ENCODE results near the gene RGS12.

Gene RGS12, protein sequence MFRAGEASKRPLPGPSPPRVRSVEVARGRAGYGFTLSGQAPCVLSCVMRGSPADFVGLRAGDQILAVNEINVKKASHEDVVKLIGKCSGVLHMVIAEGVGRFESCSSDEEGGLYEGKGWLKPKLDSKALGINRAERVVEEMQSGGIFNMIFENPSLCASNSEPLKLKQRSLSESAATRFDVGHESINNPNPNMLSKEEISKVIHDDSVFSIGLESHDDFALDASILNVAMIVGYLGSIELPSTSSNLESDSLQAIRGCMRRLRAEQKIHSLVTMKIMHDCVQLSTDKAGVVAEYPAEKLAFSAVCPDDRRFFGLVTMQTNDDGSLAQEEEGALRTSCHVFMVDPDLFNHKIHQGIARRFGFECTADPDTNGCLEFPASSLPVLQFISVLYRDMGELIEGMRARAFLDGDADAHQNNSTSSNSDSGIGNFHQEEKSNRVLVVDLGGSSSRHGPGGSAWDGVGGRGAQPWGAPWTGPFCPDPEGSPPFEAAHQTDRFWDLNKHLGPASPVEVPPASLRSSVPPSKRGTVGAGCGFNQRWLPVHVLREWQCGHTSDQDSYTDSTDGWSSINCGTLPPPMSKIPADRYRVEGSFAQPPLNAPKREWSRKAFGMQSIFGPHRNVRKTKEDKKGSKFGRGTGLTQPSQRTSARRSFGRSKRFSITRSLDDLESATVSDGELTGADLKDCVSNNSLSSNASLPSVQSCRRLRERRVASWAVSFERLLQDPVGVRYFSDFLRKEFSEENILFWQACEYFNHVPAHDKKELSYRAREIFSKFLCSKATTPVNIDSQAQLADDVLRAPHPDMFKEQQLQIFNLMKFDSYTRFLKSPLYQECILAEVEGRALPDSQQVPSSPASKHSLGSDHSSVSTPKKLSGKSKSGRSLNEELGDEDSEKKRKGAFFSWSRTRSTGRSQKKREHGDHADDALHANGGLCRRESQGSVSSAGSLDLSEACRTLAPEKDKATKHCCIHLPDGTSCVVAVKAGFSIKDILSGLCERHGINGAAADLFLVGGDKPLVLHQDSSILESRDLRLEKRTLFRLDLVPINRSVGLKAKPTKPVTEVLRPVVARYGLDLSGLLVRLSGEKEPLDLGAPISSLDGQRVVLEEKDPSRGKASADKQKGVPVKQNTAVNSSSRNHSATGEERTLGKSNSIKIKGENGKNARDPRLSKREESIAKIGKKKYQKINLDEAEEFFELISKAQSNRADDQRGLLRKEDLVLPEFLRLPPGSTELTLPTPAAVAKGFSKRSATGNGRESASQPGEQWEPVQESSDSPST (N-terminal part only)

DNA sequence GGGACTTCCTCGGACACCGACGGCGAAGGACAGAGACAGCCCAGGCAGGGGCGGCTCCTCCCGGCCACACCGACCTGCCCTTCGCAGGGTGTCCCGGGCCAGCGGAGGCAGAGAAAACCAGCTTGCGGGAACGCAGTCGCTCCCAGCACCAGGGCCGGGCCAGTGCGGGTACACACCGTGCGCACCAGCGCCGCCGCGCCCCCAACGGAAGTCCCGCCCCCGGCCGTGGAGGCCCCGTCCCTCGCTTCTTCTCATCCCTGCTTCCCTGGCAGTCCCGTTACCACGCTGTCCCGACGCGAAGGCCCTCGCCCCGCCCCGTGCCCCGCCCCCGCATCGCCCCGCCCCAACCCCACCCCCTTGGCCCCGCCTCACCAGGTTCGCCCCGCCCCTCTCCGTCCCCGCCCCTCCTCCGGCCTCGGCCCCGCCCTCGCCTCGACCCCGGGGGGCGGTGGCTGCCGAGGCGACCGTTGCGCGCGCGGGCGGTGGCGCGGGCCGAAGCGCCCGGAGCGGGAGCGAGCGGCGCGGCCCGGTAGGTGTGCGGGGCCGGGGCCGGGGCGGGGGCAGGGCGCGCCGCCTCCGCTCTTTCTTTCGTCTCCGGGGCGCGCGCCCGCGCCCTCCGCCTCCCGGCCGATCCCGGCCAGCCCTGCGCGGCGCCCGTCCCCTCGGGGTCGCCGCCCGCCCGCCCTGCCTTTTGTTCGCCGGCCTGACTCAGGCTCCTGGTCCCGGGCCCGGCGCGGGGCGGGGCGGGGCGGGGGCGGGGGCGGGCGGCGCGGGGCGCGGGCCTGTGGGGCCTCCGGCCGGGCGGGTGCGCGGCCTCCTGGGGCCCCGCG is at the start of gene RGS12:
RGS12 (plus strand) TSS at position 451 of the 830 bp plus-strand sequence. CDS start 23,150 bp downstream, outside the sequence.
- DNase-seq (ENCODE audit: extremely low read depth in 1 of 2, low read depth in 1 of 2), result peak; percentile 78 to 83

DNA sequence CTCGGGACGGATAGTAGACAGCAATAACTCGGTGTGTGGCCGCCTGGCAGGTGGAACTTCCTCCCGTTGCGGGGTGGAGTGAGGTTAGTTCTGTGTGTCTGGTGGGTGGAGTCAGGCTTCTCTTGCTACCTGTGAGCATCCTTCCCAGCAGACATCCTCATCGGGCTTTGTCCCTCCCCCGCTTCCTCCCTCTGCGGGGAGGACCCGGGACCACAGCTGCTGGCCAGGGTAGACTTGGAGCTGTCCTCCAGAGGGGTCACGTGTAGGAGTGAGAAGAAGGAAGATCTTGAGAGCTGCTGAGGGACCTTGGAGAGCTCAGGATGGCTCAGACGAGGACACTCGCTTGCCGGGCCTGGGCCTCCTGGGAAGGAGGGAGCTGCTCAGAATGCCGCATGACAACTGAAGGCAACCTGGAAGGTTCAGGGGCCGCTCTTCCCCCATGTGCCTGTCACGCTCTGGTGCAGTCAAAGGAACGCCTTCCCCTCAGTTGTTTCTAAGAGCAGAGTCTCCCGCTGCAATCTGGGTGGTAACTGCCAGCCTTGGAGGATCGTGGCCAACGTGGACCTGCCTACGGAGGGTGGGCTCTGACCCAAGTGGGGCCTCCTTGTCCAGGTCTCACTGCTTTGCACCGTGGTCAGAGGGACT is 49.6 kb upstream of the RGS12 start:
- DNase-seq (ENCODE audit: extremely low read depth in 1 of 2, low read depth in 1 of 2), result no peak

DNA sequence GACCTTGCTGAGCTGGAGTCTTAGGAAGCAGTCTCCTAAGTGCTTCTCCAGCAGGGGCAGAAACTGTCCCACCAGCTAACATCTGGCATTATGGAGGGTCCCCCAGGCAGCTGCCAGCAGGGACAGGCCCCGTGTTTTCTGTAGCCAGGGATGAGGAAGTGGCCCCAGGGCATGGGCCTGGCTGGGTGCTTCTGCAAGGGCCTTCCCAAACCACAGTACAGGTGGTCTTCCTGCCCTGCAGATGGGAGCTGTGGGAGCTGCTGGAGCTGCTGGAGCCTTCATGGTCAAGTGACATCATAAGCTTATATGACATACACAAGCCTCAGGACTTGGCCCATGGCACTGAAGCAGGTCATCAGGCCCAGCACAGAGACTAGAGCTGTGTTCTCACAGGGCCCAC is 48.8 kb upstream of the RGS12 start:
- no peak for DNase-seq (ENCODE audit: extremely low read depth in 1 of 2, low read depth in 1 of 2)

DNA sequence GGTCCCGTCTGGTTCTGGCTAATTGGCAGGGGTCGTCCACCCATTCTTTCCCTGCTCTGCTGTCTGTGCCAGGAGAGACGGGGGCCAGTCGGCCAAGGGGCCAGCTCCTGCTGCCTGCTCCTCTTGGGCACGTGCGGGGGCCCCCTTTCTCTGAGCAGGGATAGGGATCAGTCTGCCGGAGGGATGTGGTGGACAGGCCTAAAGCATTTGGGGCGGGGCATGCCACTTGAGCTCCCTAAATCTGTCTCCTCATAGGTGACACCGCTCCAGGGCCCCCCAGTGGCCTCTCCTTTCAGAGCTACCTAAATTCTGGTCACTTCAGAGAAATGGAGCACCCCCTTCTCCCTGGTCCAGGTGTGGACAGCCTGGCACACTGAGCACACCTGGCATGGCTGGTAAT is 48.1 kb upstream of the RGS12 start:
- DNase-seq (ENCODE audit: extremely low read depth in 1 of 2, low read depth in 1 of 2), result no peak

- DNase-seq (ENCODE audit: extremely low read depth in 1 of 2, low read depth in 1 of 2), result no peak
Measured at GRCh38 chr4:3245676-3246075, 47.1 kb upstream of the RGS12 start.

- DNase-seq (ENCODE audit: extremely low read depth in 1 of 2, low read depth in 1 of 2), result no peak
Measured at GRCh38 chr4:3246458-3247398, 46.1 kb upstream of the RGS12 start.

GRCh38 chr4:3247399-3248177 is 45.2 kb upstream of the RGS12 start:
- DNase-seq (ENCODE audit: extremely low read depth in 1 of 2, low read depth in 1 of 2), result no peak

- no peak for DNase-seq (ENCODE audit: extremely low read depth in 1 of 2, low read depth in 1 of 2)
Measured at GRCh38 chr4:3248178-3248480, 44.7 kb upstream of the RGS12 start.

DNA sequence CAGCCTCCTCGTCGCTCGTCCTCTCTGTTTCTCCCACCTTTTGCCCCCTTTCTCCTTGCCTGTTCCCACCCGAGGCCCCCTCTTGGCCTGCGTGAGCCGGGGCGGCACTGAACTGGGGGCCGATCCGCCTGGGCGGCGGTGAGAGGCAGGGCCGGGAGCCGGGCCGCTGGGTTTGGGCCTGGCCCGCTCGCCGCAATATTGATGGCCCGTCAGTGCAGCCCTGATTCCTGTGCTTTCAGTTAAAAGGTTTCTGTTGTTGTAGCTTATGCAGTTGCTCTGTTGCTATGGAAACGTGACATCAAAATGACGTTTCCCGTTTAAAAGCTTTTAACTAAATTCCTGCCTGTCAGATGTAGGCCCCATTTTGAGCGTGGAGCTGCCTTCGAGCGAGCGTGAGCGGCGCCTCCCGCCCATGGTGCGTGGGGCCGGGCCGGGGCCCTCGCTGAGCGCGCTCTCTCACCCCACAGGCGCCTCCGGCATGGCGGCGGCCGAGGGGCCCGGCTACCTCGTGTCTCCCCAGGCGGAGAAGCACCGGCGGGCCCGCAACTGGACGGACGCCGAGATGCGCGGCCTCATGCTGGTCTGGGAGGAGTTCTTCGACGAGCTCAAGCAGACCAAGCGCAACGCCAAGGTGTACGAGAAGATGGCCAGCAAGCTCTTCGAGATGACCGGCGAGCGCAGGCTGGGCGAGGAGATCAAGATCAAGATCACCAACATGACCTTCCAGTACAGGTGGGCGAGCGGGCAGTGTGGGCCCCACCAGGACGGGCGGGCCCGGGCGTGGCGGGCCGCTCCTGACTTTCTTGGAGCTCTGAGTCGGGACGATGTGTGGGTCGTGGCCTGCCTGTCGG is 43.8 kb upstream of the RGS12 start, which contains the start of gene MSANTD1:
MSANTD1 (plus strand) TSS at position 349 of the 851 bp plus-strand sequence; CDS start at position 413, 64 bp downstream.
- no peak for DNase-seq (ENCODE audit: extremely low read depth in 1 of 2, low read depth in 1 of 2)

- DNase-seq (ENCODE audit: extremely low read depth in 1 of 2, low read depth in 1 of 2), result no peak
Measured at GRCh38 chr4:3249711-3250437, 42.9 kb upstream of the RGS12 start.

GRCh38 chr4:3250438-3250955 is 42.3 kb upstream of the RGS12 start:
- DNase-seq (ENCODE audit: extremely low read depth in 1 of 2, low read depth in 1 of 2), result no peak

GRCh38 chr4:3250956-3251690 is 41.7 kb upstream of the RGS12 start:
- peak in 1 of 2 donors; percentile 12 for DNase-seq (ENCODE audit: extremely low read depth in 1 of 2, low read depth in 1 of 2)

DNA sequence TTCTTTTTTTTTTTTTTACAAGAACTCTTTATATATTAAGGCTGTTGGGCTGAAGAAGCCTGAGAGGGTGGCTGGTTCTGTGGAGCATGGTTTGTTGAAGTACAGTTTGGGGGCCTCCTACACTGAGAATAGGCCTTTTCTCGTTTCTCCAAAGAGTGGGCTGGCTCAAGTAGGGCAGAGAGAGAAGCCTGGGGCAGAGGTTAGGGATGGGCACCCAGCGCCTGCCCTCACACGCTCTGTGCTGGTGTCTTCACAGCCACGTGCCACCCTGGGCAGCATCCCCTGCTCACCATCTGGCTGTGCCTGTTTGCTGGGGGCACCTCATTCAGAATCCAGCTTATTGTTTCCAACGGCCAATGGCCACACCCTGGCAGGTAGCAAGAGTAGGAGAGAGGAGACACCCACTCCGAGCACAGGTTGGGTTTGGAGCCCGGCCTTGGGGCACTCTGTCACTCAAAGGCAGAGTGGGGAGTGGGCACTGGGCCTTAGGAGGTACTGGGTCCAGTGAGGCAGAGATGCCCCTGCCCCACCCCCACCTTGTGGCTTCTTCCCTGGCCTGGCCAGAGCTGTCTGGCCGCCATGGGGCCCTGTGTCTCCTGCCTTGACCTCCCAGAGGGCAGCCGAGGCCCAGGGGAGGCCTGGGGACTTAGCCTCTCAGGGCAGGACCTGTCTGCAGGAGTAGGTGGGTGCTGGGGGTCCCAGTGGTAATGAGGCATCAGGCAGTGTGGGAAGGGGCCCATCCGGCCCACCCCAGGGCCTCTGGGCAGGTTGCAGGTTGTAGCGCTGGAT is 40.9 kb upstream of the RGS12 start:
- no peak for DNase-seq (ENCODE audit: extremely low read depth in 1 of 2, low read depth in 1 of 2)

- DNase-seq (ENCODE audit: extremely low read depth in 1 of 2, low read depth in 1 of 2), result no peak
Measured at GRCh38 chr4:3252480-3252828, 40.4 kb upstream of the RGS12 start.

Measured in stimulated activated CD8-positive, alpha-beta memory T cell treated with anti-CD3 and anti-CD28 coated beads, Interleukin-7, amount 100 ng/mL, for 48 hours (primary cell).